Measurements from ENCODE around the gene IQCF2. TPM values are rescaled to one million over a fixed set of nuclear protein-coding genes. Genes with fewer than 3 reads are reported as not detected.

The IQCF2 gene
- total RNA-seq, 1 experiment from 2014 or later: not detected

GRCh38 chr3:51869304-51869703, 7.9 kb downstream of the IQCF2 start:
- intact Hi-C loops (cut with micrococcal nuclease; ENCODE audit: unreplicated experiment): no loop called here
- H3K4me3 ChIP-seq (ENCODE audit: low read depth, low read length, poor library complexity, severe bottlenecking): no peak overlapping the region
- BruUV-seq (replicated peaks): no TSS peak
- H3K27me3 ChIP-seq (replicated peaks; ENCODE audit: insufficient read depth, low read depth, low read length, poor library complexity): peaks cover 8% of the 10 kb centered on the region
- no peaks in the 10 kb centered on the region for H3K4me1 ChIP-seq (ENCODE audit: insufficient read depth, low read length, poor library complexity, severe bottlenecking)
- no peaks in the 10 kb centered on the region for H3K36me3 ChIP-seq (ENCODE audit: insufficient read depth, low read length, poor library complexity, severe bottlenecking)
- ChIA-PET CTCF (no interaction called here), POLR2A (ENCODE audit: low non-redundant PET) (no interaction called here)
- TF ChIP-seq CTCF (conservative IDR thresholded peaks at IDR 0.05; ENCODE audit: low read depth, low read length): no peak
- TF ChIP-seq EZH2 (IDR thresholded peaks at IDR 0.05; ENCODE audit: borderline replicate concordance, low read depth, low read length, poor library complexity, severe bottlenecking): no peak
- H3K9me3 ChIP-seq (ENCODE audit: low read depth, low read length, poor library complexity, severe bottlenecking): no peaks in the 10 kb centered on the region
- H3K27ac ChIP-seq (ENCODE audit: low read depth, low read length, poor library complexity, severe bottlenecking): no peak overlapping the region
- DNase-seq (ENCODE audit: low spot score): no peak

GRCh38 chr3:51873253-51873766, 11.9 kb downstream of the IQCF2 start:
- CTCF ChIA-PET: no interaction called here
- H3K27me3 ChIP-seq (replicated peaks; ENCODE audit: insufficient read depth, low read depth, low read length, poor library complexity): no peaks in the 10 kb centered on the region
- TF ChIP-seq EZH2 (IDR thresholded peaks at IDR 0.05; ENCODE audit: borderline replicate concordance, low read depth, low read length, poor library complexity, severe bottlenecking) (no peak), CTCF (conservative IDR thresholded peaks at IDR 0.05; ENCODE audit: low read depth, low read length) (no peak)
- POLR2A ChIA-PET (ENCODE audit: low non-redundant PET): no interaction called here
- no TSS peak for BruUV-seq (replicated peaks)
- no peak overlapping the region for H3K4me3 ChIP-seq (ENCODE audit: low read depth, low read length, poor library complexity, severe bottlenecking)
- intact Hi-C loops (cut with micrococcal nuclease; ENCODE audit: unreplicated experiment): no loop called here
- no peaks in the 10 kb centered on the region for H3K36me3 ChIP-seq (ENCODE audit: insufficient read depth, low read length, poor library complexity, severe bottlenecking)
- H3K27ac ChIP-seq (ENCODE audit: low read depth, low read length, poor library complexity, severe bottlenecking): no peak overlapping the region
- no peaks in the 10 kb centered on the region for H3K4me1 ChIP-seq (ENCODE audit: insufficient read depth, low read length, poor library complexity, severe bottlenecking)
- no peak for DNase-seq (ENCODE audit: low spot score)
- H3K9me3 ChIP-seq (ENCODE audit: low read depth, low read length, poor library complexity, severe bottlenecking): no peaks in the 10 kb centered on the region

- no peak for DNase-seq (ENCODE audit: low spot score)
- Histone ChIP-seq H3K27ac (ENCODE audit: low read depth, low read length, poor library complexity, severe bottlenecking) (no peak overlapping the region), H3K4me3 (ENCODE audit: low read depth, low read length, poor library complexity, severe bottlenecking) (no peak overlapping the region), H3K27me3 (replicated peaks; ENCODE audit: insufficient read depth, low read depth, low read length, poor library complexity) (no peaks in the 10 kb centered on the region), H3K4me1 (ENCODE audit: insufficient read depth, low read length, poor library complexity, severe bottlenecking) (no peaks in the 10 kb centered on the region), H3K36me3 (ENCODE audit: insufficient read depth, low read length, poor library complexity, severe bottlenecking) (no peaks in the 10 kb centered on the region), H3K9me3 (ENCODE audit: low read depth, low read length, poor library complexity, severe bottlenecking) (no peaks in the 10 kb centered on the region)
- TF ChIP-seq EZH2 (IDR thresholded peaks at IDR 0.05; ENCODE audit: borderline replicate concordance, low read depth, low read length, poor library complexity, severe bottlenecking) (no peak), CTCF (conservative IDR thresholded peaks at IDR 0.05; ENCODE audit: low read depth, low read length) (no peak)
- ChIA-PET POLR2A (ENCODE audit: low non-redundant PET) (no interaction called here), CTCF (no interaction called here)
- BruUV-seq (replicated peaks): no TSS peak
- intact Hi-C loops (cut with micrococcal nuclease; ENCODE audit: unreplicated experiment): no loop called here
Observed at GRCh38 chr3:51873876-51874275, 12.5 kb downstream of the IQCF2 start.
